ENCODE results near the gene MBL2.

MBL2 gene

GRCh38 chr10:52740155-52740549, 32.4 kb downstream of the MBL2 start:
- DNase-seq (ENCODE audit: low read depth) = no peak

DNA sequence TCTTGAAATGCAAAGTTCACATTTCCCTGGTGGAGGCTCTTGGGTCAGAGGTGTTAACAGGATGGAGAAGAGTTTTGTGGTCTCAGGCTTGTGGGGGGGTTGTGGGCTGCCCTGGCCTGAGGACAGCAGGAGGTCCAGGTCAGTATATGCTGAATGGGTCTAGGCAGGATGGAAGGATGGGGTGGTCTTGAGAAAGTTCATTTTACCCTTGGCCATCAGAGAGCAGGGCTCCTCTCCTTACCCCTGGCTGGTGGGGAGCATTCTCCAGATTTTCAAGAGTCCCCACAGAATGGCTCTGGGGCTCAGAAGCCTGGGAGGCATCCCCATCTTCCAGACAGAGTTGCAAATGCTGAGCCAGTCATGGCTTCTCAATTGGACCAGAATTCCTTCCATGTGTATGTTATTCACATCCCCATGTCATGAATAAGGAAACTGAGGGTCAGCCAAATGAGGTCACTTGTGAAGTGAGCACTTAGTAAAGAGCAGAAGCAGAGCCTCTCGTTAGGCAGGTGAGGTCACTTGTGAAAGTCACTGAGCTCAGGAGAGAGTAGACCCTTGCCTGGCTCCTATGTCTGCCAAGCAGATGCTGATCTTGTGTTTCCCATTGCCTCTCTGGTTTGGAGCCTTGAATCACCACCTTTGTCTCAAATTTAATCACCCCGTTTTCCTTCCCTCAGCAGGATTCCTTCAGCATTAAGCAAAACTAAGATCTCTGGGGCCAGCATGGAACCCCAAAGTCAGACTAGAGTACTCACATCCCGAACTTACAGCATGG, 33.0 kb downstream of the MBL2 start:
- DNase-seq (ENCODE audit: low read depth) = no peak

- DNase-seq (ENCODE audit: low read depth) = no peak
Measured at GRCh38 chr10:52738951-52739350, 33.6 kb downstream of the MBL2 start.

DNA sequence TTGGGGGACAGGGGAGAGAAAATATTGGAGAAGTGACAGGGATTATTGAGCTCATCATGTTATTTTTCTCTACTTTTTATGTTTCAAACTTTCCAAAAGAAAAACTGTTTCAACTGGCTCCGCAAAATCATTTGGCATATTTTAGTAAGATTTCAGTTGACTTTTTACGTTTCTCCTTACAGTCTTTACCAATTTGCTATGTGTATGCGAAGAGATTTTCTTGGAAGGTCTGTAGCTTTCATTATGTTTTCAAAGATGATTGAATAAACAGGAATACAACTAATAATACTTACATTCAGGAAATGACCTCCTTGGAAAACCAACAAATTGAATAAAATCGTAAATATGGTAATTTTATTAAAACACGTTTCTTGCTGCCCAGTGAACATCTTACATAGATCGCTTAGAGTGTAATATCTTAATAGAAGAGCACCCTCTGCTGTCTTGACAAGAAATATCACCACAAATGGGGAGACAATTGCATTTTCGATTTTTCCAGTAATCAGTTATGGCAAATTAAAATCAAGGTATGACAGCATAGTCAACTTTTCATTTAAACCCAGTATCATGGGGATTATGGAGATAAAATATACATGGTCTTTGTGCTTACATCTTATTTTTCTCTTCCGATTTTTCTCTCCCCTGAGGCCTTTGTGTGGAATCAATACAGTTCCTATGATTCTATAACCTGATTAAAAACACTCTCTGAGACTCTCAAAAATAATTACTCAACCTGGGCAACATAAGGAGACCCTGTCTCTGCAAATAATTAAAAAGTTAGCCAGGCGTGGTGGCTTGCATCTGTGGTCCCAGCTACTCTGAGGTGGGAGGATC, 43.1 kb downstream of the MBL2 start:
- DNase-seq (ENCODE audit: low read depth) = no peak

DNA sequence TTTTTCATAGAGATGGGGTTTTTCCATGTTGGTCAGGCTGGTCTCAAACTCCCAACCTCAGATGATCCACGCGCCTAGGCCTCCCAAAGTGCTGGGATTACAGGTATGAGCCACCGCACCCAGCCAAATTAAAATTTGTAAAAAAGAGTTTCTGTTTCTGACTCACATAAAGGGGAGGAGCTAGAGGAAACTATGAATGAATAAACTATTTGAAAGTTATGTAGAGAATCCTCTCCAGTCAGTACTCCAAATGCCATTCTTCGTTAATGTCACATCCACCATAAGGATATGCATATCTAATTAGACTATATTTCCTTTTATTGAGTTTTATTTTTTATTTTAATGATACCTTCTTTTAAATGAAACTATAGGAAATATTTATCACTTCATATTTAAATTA, 52.6 kb downstream of the MBL2 start:
- no peak for DNase-seq (ENCODE audit: low read depth)
